LNCaP clone FGC (cell line): Measurements from ENCODE around the gene CMIP.

Source experiments
- DNase-seq: peaks from one replicate; pipeline ENCODE4 v3.0.0-alpha.2; 2011; ENCODE audit warnings: low read depth
- H3K4me3 ChIP-seq: 2 replicates; pipeline ENCODE4 v1.5.1; 2011; ENCODE audit warnings: mild to moderate bottlenecking, low read depth, low read length, control low read depth
- TF ChIP-seq, protein P1 (sequence below): IDR thresholded peaks from 2 replicates; pipeline ENCODE4 v1.5.1; 2012; ENCODE audit warnings: mild to moderate bottlenecking; ENCODE audit not compliant: control insufficient read depth, insufficient read depth; ENCODE audit errors: extremely low read depth

CMIP gene

GRCh38 chr16:81570151-81570846, 125.7 kb downstream of the CMIP start:
- no peak overlapping the region for H3K4me3 ChIP-seq
- TF ChIP-seq, protein P1, sequence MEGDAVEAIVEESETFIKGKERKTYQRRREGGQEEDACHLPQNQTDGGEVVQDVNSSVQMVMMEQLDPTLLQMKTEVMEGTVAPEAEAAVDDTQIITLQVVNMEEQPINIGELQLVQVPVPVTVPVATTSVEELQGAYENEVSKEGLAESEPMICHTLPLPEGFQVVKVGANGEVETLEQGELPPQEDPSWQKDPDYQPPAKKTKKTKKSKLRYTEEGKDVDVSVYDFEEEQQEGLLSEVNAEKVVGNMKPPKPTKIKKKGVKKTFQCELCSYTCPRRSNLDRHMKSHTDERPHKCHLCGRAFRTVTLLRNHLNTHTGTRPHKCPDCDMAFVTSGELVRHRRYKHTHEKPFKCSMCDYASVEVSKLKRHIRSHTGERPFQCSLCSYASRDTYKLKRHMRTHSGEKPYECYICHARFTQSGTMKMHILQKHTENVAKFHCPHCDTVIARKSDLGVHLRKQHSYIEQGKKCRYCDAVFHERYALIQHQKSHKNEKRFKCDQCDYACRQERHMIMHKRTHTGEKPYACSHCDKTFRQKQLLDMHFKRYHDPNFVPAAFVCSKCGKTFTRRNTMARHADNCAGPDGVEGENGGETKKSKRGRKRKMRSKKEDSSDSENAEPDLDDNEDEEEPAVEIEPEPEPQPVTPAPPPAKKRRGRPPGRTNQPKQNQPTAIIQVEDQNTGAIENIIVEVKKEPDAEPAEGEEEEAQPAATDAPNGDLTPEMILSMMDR = no peak
- DNase-seq = no peak

GRCh38 chr16:81571175-81571574, 126.6 kb downstream of the CMIP start:
- TF ChIP-seq, protein P1 = no peak
- DNase-seq = no peak
- H3K4me3 ChIP-seq = no peak overlapping the region

GRCh38 chr16:81571592-81572385, 127.2 kb downstream of the CMIP start:
- DNase-seq = no peak
- no peak overlapping the region for H3K4me3 ChIP-seq
- TF ChIP-seq, protein P1 = no peak

GRCh38 chr16:81572386-81573144, 128.0 kb downstream of the CMIP start:
- no peak overlapping the region for H3K4me3 ChIP-seq
- TF ChIP-seq, protein P1 = no peak
- no peak for DNase-seq

DNA sequence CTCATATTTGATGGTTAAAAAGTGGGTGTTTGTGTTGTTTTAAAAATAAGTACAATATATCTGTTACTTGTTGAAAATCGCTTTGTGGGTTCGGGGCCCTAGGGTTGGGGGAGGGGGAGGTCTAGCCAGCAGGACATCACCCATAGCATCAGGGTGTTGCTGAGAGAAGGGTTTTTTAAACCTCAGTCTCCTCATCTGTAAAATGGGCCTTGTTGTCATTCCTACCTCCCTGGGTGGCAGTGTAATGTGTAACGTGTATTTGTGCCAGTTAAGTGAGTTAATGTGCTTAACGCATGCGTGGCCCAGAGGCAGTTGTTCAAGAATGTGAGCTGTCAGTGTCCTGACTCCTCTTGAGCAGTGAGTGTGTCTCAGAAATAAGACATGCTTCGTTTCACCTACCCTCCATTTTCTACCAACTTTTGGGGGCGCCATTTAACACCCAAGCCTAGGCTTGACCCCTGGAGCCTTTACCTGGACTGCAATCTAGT, 129.0 kb downstream of the CMIP start:
- TF ChIP-seq, protein P1 = no peak
- DNase-seq = no peak

DNA sequence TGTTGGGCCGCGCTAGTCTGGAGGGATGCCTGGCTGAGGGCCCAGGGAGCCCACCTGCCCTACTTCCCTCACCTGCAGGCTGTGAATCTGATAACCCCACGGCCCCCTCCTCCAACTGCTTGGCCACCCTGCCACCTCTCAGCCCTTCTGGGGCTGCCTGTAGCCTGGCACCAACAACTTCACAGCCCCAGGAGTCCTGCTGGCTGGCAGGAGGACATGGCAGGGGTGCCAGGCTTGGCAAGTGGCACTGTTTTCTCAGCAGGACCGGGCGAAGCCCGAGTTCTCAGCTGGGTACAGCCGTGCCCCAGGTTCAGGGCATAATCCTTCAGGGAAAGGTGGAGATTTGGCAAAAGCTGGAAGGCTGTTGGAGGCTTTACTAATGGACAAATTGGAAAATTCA, 129.6 kb downstream of the CMIP start:
- H3K4me3 ChIP-seq = no peak overlapping the region
- TF ChIP-seq, protein P1 = no peak
- no peak for DNase-seq

More for the DNA sequence above, 129.0 kb downstream of the CMIP start:
- no peak overlapping the region for H3K4me3 ChIP-seq
